ENCODE data around the gene STX7. TPM values are rescaled to one million over a fixed set of nuclear protein-coding genes. Genes with fewer than 3 reads are reported as not detected.

Gene STX7
- polyA plus RNA-seq, 2 of the 4 experiments (the other 2 are of a cell fraction): 19.2 to 29.5 TPM

GRCh38 chr6:132471787-132472186, 41.1 kb downstream of the STX7 start:
- TF ChIP-seq, protein P1, sequence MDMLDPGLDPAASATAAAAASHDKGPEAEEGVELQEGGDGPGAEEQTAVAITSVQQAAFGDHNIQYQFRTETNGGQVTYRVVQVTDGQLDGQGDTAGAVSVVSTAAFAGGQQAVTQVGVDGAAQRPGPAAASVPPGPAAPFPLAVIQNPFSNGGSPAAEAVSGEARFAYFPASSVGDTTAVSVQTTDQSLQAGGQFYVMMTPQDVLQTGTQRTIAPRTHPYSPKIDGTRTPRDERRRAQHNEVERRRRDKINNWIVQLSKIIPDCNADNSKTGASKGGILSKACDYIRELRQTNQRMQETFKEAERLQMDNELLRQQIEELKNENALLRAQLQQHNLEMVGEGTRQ (IDR thresholded peaks at IDR 0.05): no peak
- TF ChIP-seq RFX5 (IDR thresholded peaks at IDR 0.05): no peak
- TF ChIP-seq ZFP36 (IDR thresholded peaks at IDR 0.05; ENCODE audit: borderline replicate concordance, partially characterized antibody): no peak
- no peak for TF ChIP-seq SMC3 (IDR thresholded peaks at IDR 0.05)
- no peak for TF ChIP-seq NPAS2 (CRISPR knock-in tag; IDR thresholded peaks at IDR 0.05; ENCODE audit: borderline replicate concordance)
- no peak for TF ChIP-seq KDM1A (IDR thresholded peaks at IDR 0.05; ENCODE audit: low read depth)
- TF ChIP-seq, protein P2, sequence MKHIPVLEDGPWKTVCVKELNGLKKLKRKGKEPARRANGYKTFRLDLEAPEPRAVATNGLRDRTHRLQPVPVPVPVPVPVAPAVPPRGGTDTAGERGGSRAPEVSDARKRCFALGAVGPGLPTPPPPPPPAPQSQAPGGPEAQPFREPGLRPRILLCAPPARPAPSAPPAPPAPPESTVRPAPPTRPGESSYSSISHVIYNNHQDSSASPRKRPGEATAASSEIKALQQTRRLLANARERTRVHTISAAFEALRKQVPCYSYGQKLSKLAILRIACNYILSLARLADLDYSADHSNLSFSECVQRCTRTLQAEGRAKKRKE (CRISPR knock-in tag; IDR thresholded peaks at IDR 0.05; ENCODE audit: low read depth): no peak
- no peak for TF ChIP-seq JUNB (IDR thresholded peaks at IDR 0.05)
- TF ChIP-seq KDM5A (IDR thresholded peaks at IDR 0.05): no peak
- TF ChIP-seq, protein P3, sequence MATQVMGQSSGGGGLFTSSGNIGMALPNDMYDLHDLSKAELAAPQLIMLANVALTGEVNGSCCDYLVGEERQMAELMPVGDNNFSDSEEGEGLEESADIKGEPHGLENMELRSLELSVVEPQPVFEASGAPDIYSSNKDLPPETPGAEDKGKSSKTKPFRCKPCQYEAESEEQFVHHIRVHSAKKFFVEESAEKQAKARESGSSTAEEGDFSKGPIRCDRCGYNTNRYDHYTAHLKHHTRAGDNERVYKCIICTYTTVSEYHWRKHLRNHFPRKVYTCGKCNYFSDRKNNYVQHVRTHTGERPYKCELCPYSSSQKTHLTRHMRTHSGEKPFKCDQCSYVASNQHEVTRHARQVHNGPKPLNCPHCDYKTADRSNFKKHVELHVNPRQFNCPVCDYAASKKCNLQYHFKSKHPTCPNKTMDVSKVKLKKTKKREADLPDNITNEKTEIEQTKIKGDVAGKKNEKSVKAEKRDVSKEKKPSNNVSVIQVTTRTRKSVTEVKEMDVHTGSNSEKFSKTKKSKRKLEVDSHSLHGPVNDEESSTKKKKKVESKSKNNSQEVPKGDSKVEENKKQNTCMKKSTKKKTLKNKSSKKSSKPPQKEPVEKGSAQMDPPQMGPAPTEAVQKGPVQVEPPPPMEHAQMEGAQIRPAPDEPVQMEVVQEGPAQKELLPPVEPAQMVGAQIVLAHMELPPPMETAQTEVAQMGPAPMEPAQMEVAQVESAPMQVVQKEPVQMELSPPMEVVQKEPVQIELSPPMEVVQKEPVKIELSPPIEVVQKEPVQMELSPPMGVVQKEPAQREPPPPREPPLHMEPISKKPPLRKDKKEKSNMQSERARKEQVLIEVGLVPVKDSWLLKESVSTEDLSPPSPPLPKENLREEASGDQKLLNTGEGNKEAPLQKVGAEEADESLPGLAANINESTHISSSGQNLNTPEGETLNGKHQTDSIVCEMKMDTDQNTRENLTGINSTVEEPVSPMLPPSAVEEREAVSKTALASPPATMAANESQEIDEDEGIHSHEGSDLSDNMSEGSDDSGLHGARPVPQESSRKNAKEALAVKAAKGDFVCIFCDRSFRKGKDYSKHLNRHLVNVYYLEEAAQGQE (IDR thresholded peaks at IDR 0.05): no peak
- TF ChIP-seq, protein P4, sequence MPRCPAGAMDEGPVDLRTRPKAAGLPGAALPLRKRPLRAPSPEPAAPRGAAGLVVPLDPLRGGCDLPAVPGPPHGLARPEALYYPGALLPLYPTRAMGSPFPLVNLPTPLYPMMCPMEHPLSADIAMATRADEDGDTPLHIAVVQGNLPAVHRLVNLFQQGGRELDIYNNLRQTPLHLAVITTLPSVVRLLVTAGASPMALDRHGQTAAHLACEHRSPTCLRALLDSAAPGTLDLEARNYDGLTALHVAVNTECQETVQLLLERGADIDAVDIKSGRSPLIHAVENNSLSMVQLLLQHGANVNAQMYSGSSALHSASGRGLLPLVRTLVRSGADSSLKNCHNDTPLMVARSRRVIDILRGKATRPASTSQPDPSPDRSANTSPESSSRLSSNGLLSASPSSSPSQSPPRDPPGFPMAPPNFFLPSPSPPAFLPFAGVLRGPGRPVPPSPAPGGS (IDR thresholded peaks at IDR 0.05): no peak
- no peak for TF ChIP-seq RCOR1 (IDR thresholded peaks at IDR 0.05; ENCODE audit: low read depth, low read length)
- no peak for TF ChIP-seq CTCF (IDR thresholded peaks at IDR 0.05)
- no peak for TF ChIP-seq TFCP2L1 (CRISPR knock-in tag; IDR thresholded peaks at IDR 0.05)
- TF ChIP-seq MAX (IDR thresholded peaks at IDR 0.05): no peak
- TF ChIP-seq RNF2 (IDR thresholded peaks at IDR 0.05; ENCODE audit: borderline replicate concordance, low read depth): no peak
- TF ChIP-seq MAZ (IDR thresholded peaks at IDR 0.05; ENCODE audit: borderline replicate concordance, low read depth, low read length): no peak
- Histone ChIP-seq H3K4me3 (no peak overlapping the region), H3K4me1 (no peaks in the 10 kb centered on the region), H3K27ac (no peak overlapping the region), H3K4me2 (no peak overlapping the region), H3K9me3 (no peaks in the 10 kb centered on the region)
- CTCF ChIA-PET: interaction anchor here (1.2 to 1.9 kb wide), 4 partner anchors 11 to 192 kb away, joined by 4 to 13 read pairs (median 6); no protein-coding TSS in a partner anchor
- POLR2A ChIA-PET: no interaction called here
- WGBS (ENCODE audit: missing lambda C conversion rate): 94% methylated on average over 3 of the region's 3 CpGs
- no peak for FAIRE-seq
- DNase-seq (ENCODE audit: low read depth in 1 of 2, low spot score in 1 of 2): no peak
- ATAC-seq: no peak

DNA sequence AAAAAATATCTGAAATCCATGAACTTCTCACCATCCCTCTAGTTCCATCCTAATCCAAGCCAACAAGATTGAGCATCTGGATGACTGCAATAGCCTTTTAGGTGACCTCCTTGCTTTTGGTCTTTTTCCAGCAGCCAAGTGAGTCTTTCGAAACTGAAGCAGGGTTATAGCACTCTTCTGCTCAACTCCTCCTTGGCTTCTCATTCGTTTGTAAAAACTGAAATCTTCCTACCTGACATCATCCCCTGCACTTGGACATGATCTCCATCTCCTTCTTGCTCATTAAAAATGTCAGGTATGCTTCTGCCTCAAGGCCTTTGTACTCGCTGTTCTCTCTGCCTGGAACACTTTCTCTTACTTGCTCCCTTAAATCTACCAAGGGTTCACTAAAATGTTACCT, 46.0 kb downstream of the STX7 start:
- no peak overlapping the region for H3K4me2 ChIP-seq
- POLR2A ChIA-PET: no interaction called here
- no peak overlapping the region for H3K4me3 ChIP-seq
- DNase-seq (ENCODE audit: low read depth in 1 of 2, low spot score in 1 of 2): no peak
- CTCF ChIA-PET: interaction anchor here (1.6 kb wide), 1 partner anchor 17 kb away, joined by 5 read pairs; no protein-coding TSS in a partner anchor
- FAIRE-seq: no peak
- no peak for ATAC-seq
- WGBS (ENCODE audit: missing lambda C conversion rate): 88% methylated on average over 3 of the region's 3 CpGs
- H3K4me1 ChIP-seq: peaks cover 13% of the 10 kb centered on the region
- no peak overlapping the region for H3K27ac ChIP-seq
- H3K9me3 ChIP-seq: no peaks in the 10 kb centered on the region
- TF ChIP-seq CBX2 (IDR thresholded peaks at IDR 0.05; ENCODE audit: borderline replicate concordance, low read depth) (no peak), FOSL2 (IDR thresholded peaks at IDR 0.05) (no peak), FOSL2 (CRISPR knock-in tag; IDR thresholded peaks at IDR 0.05) (no peak), HOXB5 (CRISPR knock-in tag; IDR thresholded peaks at IDR 0.05) (no peak), MAX (IDR thresholded peaks at IDR 0.05) (no peak), CBX8 (IDR thresholded peaks at IDR 0.05) (no peak), CHD2 (IDR thresholded peaks at IDR 0.05; ENCODE audit: low read length, partially characterized antibody) (no peak), ESRRA (IDR thresholded peaks at IDR 0.05; ENCODE audit: borderline replicate concordance, low read length) (no peak), MAFK (IDR thresholded peaks at IDR 0.05; ENCODE audit: partially characterized antibody) (no peak)
- TF ChIP-seq, protein P5, sequence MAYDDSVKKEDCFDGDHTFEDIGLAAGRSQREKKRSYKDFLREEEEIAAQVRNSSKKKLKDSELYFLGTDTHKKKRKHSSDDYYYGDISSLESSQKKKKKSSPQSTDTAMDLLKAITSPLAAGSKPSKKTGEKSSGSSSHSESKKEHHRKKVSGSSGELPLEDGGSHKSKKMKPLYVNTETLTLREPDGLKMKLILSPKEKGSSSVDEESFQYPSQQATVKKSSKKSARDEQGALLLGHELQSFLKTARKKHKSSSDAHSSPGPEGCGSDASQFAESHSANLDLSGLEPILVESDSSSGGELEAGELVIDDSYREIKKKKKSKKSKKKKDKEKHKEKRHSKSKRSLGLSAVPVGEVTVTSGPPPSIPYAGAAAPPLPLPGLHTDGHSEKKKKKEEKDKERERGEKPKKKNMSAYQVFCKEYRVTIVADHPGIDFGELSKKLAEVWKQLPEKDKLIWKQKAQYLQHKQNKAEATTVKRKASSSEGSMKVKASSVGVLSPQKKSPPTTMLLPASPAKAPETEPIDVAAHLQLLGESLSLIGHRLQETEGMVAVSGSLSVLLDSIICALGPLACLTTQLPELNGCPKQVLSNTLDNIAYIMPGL (CRISPR knock-in tag; IDR thresholded peaks at IDR 0.05; ENCODE audit: borderline replicate concordance): no peak
- TF ChIP-seq, protein P6, sequence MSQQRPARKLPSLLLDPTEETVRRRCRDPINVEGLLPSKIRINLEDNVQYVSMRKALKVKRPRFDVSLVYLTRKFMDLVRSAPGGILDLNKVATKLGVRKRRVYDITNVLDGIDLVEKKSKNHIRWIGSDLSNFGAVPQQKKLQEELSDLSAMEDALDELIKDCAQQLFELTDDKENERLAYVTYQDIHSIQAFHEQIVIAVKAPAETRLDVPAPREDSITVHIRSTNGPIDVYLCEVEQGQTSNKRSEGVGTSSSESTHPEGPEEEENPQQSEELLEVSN (IDR thresholded peaks at IDR 0.05; ENCODE audit: borderline replicate concordance, low read depth): no peak

All from A549 (cell line).